ENCODE measurements around the gene ATP6V1G1. TPM values are rescaled to one million over a fixed set of nuclear protein-coding genes. Genes with fewer than 3 reads are reported as not detected.

ATP6V1G1 gene
- total RNA-seq, 1 experiment from 2014 or later, result 87.1 TPM

DNA sequence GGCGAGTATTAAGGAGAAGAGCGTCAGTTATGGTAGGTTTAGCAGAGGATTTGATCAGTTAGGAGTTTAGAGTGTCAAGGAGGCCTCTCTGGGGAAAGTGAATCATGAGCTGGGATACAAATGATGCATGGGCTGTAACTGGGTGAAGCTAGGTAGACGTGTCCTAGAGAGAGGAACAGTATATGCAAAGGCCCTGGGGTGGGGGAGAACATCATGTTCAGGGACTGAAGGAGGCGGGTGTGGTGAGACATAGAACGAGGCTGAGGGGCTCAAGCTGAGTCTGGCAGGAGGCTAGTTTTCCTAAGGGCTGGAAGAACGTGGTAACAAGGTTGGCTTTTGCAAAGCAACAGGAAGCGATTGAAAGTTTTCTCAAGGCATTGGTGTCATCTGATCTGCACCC is 34.0 kb downstream of the ATP6V1G1 start:
- POLR2A ChIA-PET, result interaction anchor here (1.8 kb wide), 1 partner anchor 10 kb away, joined by 5 read pairs; no protein-coding TSS in a partner anchor
- no peak overlapping the region for H3K27ac Mint-ChIP-seq (ENCODE audit: low read depth, unreplicated experiment)
- DNase-seq (ENCODE audit: unreplicated experiment), result no peak
- H3K27me3 Mint-ChIP-seq (ENCODE audit: insufficient read depth, unreplicated experiment), result no peaks in the 10 kb centered on the region
- intact Hi-C loops (cut with micrococcal nuclease), result no loop called here
- peaks cover 12% of the 10 kb centered on the region for H3K36me3 Mint-ChIP-seq (ENCODE audit: insufficient read depth, unreplicated experiment)
- H3K4me3 Mint-ChIP-seq (ENCODE audit: unreplicated experiment), result no peak overlapping the region
- no TSS peak for BruUV-seq (replicated peaks)
- CTCF ChIA-PET, result interaction anchor here (0.5 to 0.8 kb wide), 5 partner anchors 27 to 1864 kb away, joined by 3 read pairs; no protein-coding TSS in a partner anchor
- TF ChIP-seq, protein P1, sequence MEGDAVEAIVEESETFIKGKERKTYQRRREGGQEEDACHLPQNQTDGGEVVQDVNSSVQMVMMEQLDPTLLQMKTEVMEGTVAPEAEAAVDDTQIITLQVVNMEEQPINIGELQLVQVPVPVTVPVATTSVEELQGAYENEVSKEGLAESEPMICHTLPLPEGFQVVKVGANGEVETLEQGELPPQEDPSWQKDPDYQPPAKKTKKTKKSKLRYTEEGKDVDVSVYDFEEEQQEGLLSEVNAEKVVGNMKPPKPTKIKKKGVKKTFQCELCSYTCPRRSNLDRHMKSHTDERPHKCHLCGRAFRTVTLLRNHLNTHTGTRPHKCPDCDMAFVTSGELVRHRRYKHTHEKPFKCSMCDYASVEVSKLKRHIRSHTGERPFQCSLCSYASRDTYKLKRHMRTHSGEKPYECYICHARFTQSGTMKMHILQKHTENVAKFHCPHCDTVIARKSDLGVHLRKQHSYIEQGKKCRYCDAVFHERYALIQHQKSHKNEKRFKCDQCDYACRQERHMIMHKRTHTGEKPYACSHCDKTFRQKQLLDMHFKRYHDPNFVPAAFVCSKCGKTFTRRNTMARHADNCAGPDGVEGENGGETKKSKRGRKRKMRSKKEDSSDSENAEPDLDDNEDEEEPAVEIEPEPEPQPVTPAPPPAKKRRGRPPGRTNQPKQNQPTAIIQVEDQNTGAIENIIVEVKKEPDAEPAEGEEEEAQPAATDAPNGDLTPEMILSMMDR (IDR thresholded peaks at IDR 0.05; ENCODE audit: unreplicated experiment), result no peak
- no peaks in the 10 kb centered on the region for H3K9me3 Mint-ChIP-seq (ENCODE audit: unreplicated experiment)
- H3K4me1 Mint-ChIP-seq (ENCODE audit: insufficient read depth, unreplicated experiment), result peaks cover 9% of the 10 kb centered on the region

DNA sequence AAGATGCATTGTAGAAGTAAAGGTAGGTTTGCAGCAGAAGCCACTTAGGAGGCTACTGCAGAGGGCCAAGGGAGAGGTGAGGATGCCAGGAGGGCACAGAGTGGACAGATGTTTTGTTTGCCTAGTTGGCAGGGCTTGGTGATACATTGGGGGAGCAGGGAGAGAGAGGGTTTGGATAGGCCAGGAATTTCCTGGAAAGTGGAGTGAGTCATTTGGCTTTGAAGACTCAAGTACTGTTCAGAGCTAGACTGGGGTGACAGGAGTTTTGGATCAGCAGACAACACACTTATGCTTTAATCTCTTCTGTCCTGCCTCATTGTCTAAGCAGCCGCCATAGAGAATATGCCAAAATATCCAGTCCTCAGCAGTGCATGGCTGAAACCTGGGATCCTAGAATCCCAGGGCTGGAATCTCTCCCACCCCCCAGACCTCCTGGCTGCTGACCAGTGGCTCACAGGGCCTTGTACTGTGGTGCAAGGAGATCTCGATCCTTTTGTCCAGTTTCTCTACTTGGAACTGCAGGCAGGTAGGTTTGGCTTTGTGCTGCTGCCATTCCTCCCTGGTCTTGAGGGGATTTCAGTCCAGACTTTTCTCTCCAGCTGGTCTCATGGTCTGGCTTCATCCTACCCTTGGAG is 34.5 kb downstream of the ATP6V1G1 start:
- DNase-seq (ENCODE audit: unreplicated experiment), result peak; percentile 63
- ChIA-PET POLR2A (interaction anchor here (1.8 kb wide), 1 partner anchor 10 kb away, joined by 5 read pairs; no protein-coding TSS in a partner anchor), CTCF (interaction anchor here (0.5 to 0.8 kb wide), 4 partner anchors 66 to 1863 kb away, joined by 3 read pairs; no protein-coding TSS in a partner anchor)
- Mint-ChIP-seq H3K36me3 (ENCODE audit: insufficient read depth, unreplicated experiment) (peaks cover 12% of the 10 kb centered on the region), H3K4me3 (ENCODE audit: unreplicated experiment) (no peak overlapping the region), H3K27me3 (ENCODE audit: insufficient read depth, unreplicated experiment) (no peaks in the 10 kb centered on the region), H3K4me1 (ENCODE audit: insufficient read depth, unreplicated experiment) (peaks cover 9% of the 10 kb centered on the region), H3K27ac (ENCODE audit: low read depth, unreplicated experiment) (no peak overlapping the region), H3K9me3 (ENCODE audit: unreplicated experiment) (no peaks in the 10 kb centered on the region)
- intact Hi-C loops (cut with micrococcal nuclease), result no loop called here
- TF ChIP-seq, protein P1 (IDR thresholded peaks at IDR 0.05; ENCODE audit: unreplicated experiment), result no peak
- BruUV-seq (replicated peaks), result no TSS peak

DNA sequence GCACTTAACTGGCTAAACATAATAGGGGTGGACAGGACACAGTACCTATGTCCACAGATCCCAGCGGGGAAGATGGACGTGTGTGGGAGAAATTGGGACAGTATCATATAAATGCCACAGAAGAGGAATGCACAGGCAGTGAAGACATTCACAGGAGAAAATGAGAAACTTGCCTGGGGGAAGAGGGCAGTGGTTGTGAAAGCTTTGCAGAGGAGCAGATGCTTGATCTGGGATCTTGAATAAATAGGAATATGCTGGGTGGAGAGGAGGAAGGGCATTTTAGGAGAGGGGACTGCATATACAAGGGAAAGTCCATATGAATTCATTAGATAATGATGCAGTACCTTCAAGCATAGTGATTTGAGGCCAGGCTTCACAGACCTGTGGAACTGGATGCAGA is 37.1 kb downstream of the ATP6V1G1 start:
- no peaks in the 10 kb centered on the region for H3K27me3 Mint-ChIP-seq (ENCODE audit: insufficient read depth, unreplicated experiment)
- peaks cover 9% of the 10 kb centered on the region for H3K4me1 Mint-ChIP-seq (ENCODE audit: insufficient read depth, unreplicated experiment)
- no peak for DNase-seq (ENCODE audit: unreplicated experiment)
- no peak overlapping the region for H3K4me3 Mint-ChIP-seq (ENCODE audit: unreplicated experiment)
- no TSS peak for BruUV-seq (replicated peaks)
- CTCF ChIA-PET, result interaction anchor here (1.0 kb wide), 1 partner anchor 14 kb away, joined by 3 read pairs; no protein-coding TSS in a partner anchor
- no peaks in the 10 kb centered on the region for H3K9me3 Mint-ChIP-seq (ENCODE audit: unreplicated experiment)
- intact Hi-C loops (cut with micrococcal nuclease), result no loop called here
- H3K36me3 Mint-ChIP-seq (ENCODE audit: insufficient read depth, unreplicated experiment), result peaks cover 19% of the 10 kb centered on the region
- H3K27ac Mint-ChIP-seq (ENCODE audit: low read depth, unreplicated experiment), result no peak overlapping the region
- POLR2A ChIA-PET, result interaction anchor here (0.9 kb wide), 1 partner anchor 13 kb away, joined by 4 read pairs; no protein-coding TSS in a partner anchor
- TF ChIP-seq, protein P1 (IDR thresholded peaks at IDR 0.05; ENCODE audit: unreplicated experiment), result no peak

DNA sequence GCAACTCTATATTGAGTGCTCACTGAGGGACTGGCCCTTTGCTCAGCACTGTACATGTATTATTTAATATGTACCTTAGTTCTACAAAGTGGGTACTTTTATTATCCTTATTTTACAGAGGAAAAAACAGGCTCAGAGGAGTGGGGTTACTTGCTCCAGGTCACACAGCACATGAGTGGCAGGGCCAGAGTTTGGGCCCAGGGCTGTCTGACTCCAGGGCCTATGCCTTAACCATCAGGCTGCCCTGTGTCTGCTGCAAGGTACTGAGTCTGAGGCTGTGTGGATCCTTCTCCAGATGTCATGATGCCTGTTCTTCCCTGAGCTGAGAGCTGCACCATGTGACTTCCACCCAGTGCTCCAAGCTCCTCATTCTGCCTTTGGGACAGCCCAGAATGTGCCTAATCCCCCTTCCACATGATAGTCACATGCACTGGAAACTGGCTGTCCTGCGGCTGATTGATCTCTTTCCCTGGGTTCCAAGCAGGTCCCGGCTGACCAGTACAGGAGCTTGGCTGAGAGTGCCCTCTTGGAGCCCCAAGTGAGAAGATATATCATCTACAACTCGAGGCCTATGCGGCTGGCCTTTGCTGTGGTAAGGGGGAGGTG is 38.9 kb downstream of the ATP6V1G1 start:
- intact Hi-C loops (cut with micrococcal nuclease), result no loop called here
- TF ChIP-seq, protein P1 (IDR thresholded peaks at IDR 0.05; ENCODE audit: unreplicated experiment), result no peak
- BruUV-seq (replicated peaks), result no TSS peak
- DNase-seq (ENCODE audit: unreplicated experiment), result no peak
- no peak overlapping the region for H3K4me3 Mint-ChIP-seq (ENCODE audit: unreplicated experiment)
- H3K36me3 Mint-ChIP-seq (ENCODE audit: insufficient read depth, unreplicated experiment), result peaks cover 12% of the 10 kb centered on the region
- H3K27me3 Mint-ChIP-seq (ENCODE audit: insufficient read depth, unreplicated experiment), result no peaks in the 10 kb centered on the region
- H3K27ac Mint-ChIP-seq (ENCODE audit: low read depth, unreplicated experiment), result no peak overlapping the region
- CTCF ChIA-PET, result interaction anchor here (0.9 to 1.5 kb wide), 3 partner anchors 192 to 222 kb away, joined by 3 to 4 read pairs (median 3); no protein-coding TSS in a partner anchor
- POLR2A ChIA-PET, result no interaction called here
- peaks cover 7% of the 10 kb centered on the region for H3K4me1 Mint-ChIP-seq (ENCODE audit: insufficient read depth, unreplicated experiment)
- no peaks in the 10 kb centered on the region for H3K9me3 Mint-ChIP-seq (ENCODE audit: unreplicated experiment)
